ENCODE measurements around the gene GPC3. TPM values are rescaled to one million over a fixed set of nuclear protein-coding genes. Genes with fewer than 3 reads are reported as not detected.

The GPC3 gene
- polyA plus RNA-seq, 1 of the 3 experiments (the other 2 are of a cell fraction) = 1.4 TPM

- Histone ChIP-seq H4K20me1 (ENCODE audit: insufficient read depth) (no peaks in the 10 kb centered on the region), H3F3A (replicated peaks; ENCODE audit: insufficient read depth) (no peaks in the 10 kb centered on the region), H3K27ac (ENCODE audit: low read depth in 2 of 2, low read length in 1 of 2) (no peak overlapping the region), H3K4me2 (no peak overlapping the region), H3K9ac (no peak overlapping the region), H3K4me3 (ENCODE audit: low read depth in 2 of 2, low read length in 1 of 2) (no peak overlapping the region), H3K79me2 (ENCODE audit: insufficient read depth) (no peaks in the 10 kb centered on the region), H3K9me3 (no peaks in the 10 kb centered on the region), H3K27me3 (ENCODE audit: insufficient read depth) (no peaks in the 10 kb centered on the region), H2AFZ (ENCODE audit: low read depth) (no peak overlapping the region), H3K9me2 (no peaks in the 10 kb centered on the region), H3K4me1 (ENCODE audit: control insufficient read depth in 1 of 2, insufficient read depth in 2 of 2, low read depth in 1 of 2, low read length in 1 of 2) (no peaks in the 10 kb centered on the region), H3K36me3 (replicated peaks in 1 of 2; ENCODE audit: control insufficient read depth in 1 of 2, insufficient read depth in 2 of 2, low read length in 1 of 2) (no peaks in the 10 kb centered on the region)
- POLR2A ChIA-PET = no interaction called here
- no peak for DNase-seq
- 9% methylated on average over 1 of the region's 1 CpG for WGBS (ENCODE audit: low lambda C conversion rate)
- TF ChIP-seq TEAD4 (IDR thresholded peaks at IDR 0.05; ENCODE audit: borderline replicate concordance, insufficient read depth) = no peak
- TF ChIP-seq ZBTB33 (IDR thresholded peaks at IDR 0.05; ENCODE audit: borderline replicate concordance, low read depth) = no peak
- TF ChIP-seq RAD21 (IDR thresholded peaks at IDR 0.05; ENCODE audit: low read length) = no peak
- TF ChIP-seq USF2 (IDR thresholded peaks at IDR 0.05; ENCODE audit: borderline replicate concordance, low read depth, low read length) = no peak
- TF ChIP-seq RXRA (IDR thresholded peaks at IDR 0.05; ENCODE audit: borderline replicate concordance, low read depth) = no peak
- no peak for TF ChIP-seq FOXJ3 (CRISPR knock-in tag; IDR thresholded peaks at IDR 0.05)
- TF ChIP-seq CHD2 (IDR thresholded peaks at IDR 0.05; ENCODE audit: low read length, partially characterized antibody) = no peak
- no peak for TF ChIP-seq PBX3 (IDR thresholded peaks at IDR 0.05)
- TF ChIP-seq TAF1 (IDR thresholded peaks at IDR 0.05; ENCODE audit: borderline replicate concordance, low read depth, low read length) = no peak
- no peak for TF ChIP-seq MEF2A (IDR thresholded peaks at IDR 0.05; ENCODE audit: borderline replicate concordance, low read depth)
- no peak for TF ChIP-seq FOXM1 (IDR thresholded peaks at IDR 0.05; ENCODE audit: low read depth)
- TF ChIP-seq CTCF (IDR thresholded peaks at IDR 0.05) = no peak
- no peak for TF ChIP-seq SIN3A (IDR thresholded peaks at IDR 0.05; ENCODE audit: borderline replicate concordance, low read depth, low read length)
- TF ChIP-seq EP300 (IDR thresholded peaks at IDR 0.05; ENCODE audit: borderline replicate concordance in 1 of 2, low read depth in 1 of 2, low read length in 1 of 2) = no peak
- CTCF ChIA-PET = interaction anchor here (1.5 kb wide), 1 partner anchor 10 kb away, joined by 3 read pairs; no protein-coding TSS in a partner anchor
Measured at GRCh38 chrX:133606990-133607389, 378.4 kb downstream of the GPC3 start.

Data from SK-N-SH (cell line).